HEK293T (cell line): ENCODE results near the gene TMCC2.

Experiments used
- ARNT ChIP-seq: fragments of 450-650 bp; IDR thresholded peaks from 2 replicates; pipeline ENCODE4 v1.6.1; 2017; ENCODE audit warnings: mild to moderate bottlenecking
- CTBP1 ChIP-seq: fragments of 450-650 bp; IDR thresholded peaks from 2 replicates; pipeline ENCODE4 v1.6.1; 2016; ENCODE audit warnings: borderline replicate concordance
- FOXA1 ChIP-seq: fragments of 450-650 bp; IDR thresholded peaks from 2 replicates; pipeline ENCODE4 v1.6.1; 2016; ENCODE audit warnings: mild to moderate bottlenecking
- FOXK2 ChIP-seq: fragments of 450-650 bp; IDR thresholded peaks from 2 replicates; pipeline ENCODE4 v1.6.1; 2016; ENCODE audit warnings: mild to moderate bottlenecking
- FOXM1 ChIP-seq: fragments of 450-650 bp; IDR thresholded peaks from 2 replicates; pipeline ENCODE4 v1.6.1; 2017; ENCODE audit warnings: mild to moderate bottlenecking, borderline replicate concordance
- HDGF ChIP-seq: fragments of 450-650 bp; IDR thresholded peaks from 2 replicates; pipeline ENCODE4 v1.6.1; 2017; ENCODE audit warnings: antibody characterized with exemption, borderline replicate concordance
- LEF1 ChIP-seq: fragments of 450-650 bp; IDR thresholded peaks from 2 replicates; pipeline ENCODE4 v1.6.1; 2017; ENCODE audit warnings: mild to moderate bottlenecking, borderline replicate concordance
- SP1 ChIP-seq: fragments of 450-650 bp; IDR thresholded peaks from 2 replicates; pipeline ENCODE4 v1.6.1; 2017
- SUZ12 ChIP-seq: fragments of 450-650 bp; IDR thresholded peaks from 2 replicates; pipeline ENCODE4 v1.6.1; 2016; ENCODE audit warnings: mild to moderate bottlenecking
- ZNF384 ChIP-seq: fragments of 450-650 bp; IDR thresholded peaks from 2 replicates; pipeline ENCODE4 v1.6.1; 2016

GRCh38 chr1:205256951-205257625 lies 29.3 kb downstream of the TMCC2 start:
- TF ChIP-seq FOXA1 (no peak), SUZ12 (no peak), ARNT (no peak), ZNF384 (no peak), HDGF (no peak), LEF1 (no peak), FOXM1 (no peak), SP1 (no peak), CTBP1 (no peak), FOXK2 (no peak)
